HepG2 (cell line): ENCODE measurements around the gene KIAA0319L.

Experiments used
- ZNF143 ChIP-seq: sonication (generic); formaldehyde crosslinking; IDR thresholded peaks from 2 replicates; pipeline ENCODE4 v1.4.0; 2020; ENCODE audit warnings: missing genetic modification reagents
- TF ChIP-seq, protein P1 (sequence below): sonication (generic); formaldehyde crosslinking; IDR thresholded peaks from 2 replicates; pipeline ENCODE4 v1.5.0; 2020; ENCODE audit warnings: mild to moderate bottlenecking, missing genetic modification reagents, moderate library complexity

DNA sequence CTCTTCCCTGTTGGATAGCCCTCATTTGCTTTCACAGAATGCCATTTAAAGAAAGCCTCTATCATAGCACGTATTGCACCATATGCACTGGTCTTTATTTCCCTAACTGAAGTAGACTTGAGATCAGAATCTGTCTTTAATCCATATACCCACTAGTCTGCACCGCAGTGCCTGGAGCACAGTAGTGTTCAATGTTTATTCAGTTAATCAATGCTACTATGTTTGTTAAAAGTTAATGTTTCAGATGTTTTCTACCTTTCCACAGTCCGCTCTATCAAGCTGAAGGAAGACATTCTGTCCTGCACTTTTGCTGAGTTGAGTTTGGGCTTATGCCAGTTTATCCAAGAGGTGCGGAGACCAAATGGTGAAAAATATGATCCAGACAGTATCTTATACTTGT lies 149.5 kb downstream of the KIAA0319L start:
- TF ChIP-seq, protein P1, sequence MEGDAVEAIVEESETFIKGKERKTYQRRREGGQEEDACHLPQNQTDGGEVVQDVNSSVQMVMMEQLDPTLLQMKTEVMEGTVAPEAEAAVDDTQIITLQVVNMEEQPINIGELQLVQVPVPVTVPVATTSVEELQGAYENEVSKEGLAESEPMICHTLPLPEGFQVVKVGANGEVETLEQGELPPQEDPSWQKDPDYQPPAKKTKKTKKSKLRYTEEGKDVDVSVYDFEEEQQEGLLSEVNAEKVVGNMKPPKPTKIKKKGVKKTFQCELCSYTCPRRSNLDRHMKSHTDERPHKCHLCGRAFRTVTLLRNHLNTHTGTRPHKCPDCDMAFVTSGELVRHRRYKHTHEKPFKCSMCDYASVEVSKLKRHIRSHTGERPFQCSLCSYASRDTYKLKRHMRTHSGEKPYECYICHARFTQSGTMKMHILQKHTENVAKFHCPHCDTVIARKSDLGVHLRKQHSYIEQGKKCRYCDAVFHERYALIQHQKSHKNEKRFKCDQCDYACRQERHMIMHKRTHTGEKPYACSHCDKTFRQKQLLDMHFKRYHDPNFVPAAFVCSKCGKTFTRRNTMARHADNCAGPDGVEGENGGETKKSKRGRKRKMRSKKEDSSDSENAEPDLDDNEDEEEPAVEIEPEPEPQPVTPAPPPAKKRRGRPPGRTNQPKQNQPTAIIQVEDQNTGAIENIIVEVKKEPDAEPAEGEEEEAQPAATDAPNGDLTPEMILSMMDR (CRISPR knock-in tag) = no peak
- no peak for TF ChIP-seq ZNF143
